Measurements from ENCODE around the gene GLI2.

Gene GLI2

DNA sequence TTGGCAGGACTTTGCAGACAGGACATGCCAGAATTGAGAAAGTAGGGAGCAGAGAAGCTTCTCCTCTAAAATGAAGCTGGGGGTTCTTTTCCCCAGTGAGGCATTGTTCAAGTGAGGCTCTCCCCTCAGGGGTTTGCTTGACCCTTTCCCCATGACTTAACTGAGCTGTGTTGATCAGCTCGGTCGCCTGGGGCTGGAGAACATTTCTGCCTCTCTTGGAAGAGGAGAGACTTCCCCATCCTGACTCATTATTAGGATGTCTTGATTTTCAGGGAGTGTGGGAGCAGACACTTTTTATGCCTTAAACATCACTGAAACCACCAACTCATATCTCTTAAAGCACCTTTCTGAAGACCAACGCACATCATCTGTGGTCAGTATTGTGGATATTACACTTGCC lies 27.9 kb upstream of the GLI2 start:
- no peaks in the 10 kb centered on the region for H3K36me3 ChIP-seq
- no peaks in the 10 kb centered on the region for H3K9me3 ChIP-seq
- TF ChIP-seq CTCF (IDR thresholded peaks at IDR 0.05; ENCODE audit: low read depth, low read length): no peak
- H3K4me1 ChIP-seq: no peaks in the 10 kb centered on the region
- no peak overlapping the region for H3K4me3 ChIP-seq (ENCODE audit: low read depth, low read length)
- DNase-seq: no peak
- no peaks in the 10 kb centered on the region for H3K27me3 ChIP-seq

DNA sequence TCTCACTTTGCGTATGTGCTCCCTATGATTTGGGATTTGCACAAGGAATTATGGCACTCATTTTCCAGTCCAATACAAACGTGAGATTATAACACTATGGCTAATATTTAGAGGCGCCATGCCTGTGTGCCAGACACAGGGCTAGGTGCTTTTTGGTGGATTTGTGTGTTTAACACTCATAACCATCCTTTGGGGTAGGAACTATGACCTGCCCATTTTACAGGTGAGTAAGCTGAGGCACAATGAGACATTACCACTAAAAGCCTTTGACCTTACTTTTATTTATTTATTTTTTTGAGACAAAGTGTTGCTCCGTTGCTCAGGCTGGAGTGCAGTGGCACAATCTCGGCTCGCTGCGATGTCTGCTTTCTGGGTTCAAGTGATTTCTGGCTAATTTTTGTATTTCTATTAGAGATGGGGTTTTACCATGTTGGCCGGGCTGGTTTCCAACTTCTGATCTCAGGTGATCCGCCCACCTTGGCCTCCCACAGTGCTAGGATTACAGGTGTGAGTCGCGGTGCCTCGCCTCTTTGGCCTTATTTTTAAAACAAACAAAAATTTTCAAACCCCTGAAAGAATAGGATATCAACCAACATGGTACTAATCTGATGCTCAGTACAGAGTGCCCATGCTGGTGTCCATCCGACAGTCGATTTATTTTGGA lies 26.6 kb upstream of the GLI2 start:
- Histone ChIP-seq H3K9me3 (no peaks in the 10 kb centered on the region), H3K27me3 (no peaks in the 10 kb centered on the region), H3K4me1 (no peaks in the 10 kb centered on the region), H3K4me3 (ENCODE audit: low read depth, low read length) (no peak overlapping the region), H3K36me3 (no peaks in the 10 kb centered on the region)
- TF ChIP-seq CTCF (IDR thresholded peaks at IDR 0.05; ENCODE audit: low read depth, low read length): no peak
- DNase-seq: no peak

DNA sequence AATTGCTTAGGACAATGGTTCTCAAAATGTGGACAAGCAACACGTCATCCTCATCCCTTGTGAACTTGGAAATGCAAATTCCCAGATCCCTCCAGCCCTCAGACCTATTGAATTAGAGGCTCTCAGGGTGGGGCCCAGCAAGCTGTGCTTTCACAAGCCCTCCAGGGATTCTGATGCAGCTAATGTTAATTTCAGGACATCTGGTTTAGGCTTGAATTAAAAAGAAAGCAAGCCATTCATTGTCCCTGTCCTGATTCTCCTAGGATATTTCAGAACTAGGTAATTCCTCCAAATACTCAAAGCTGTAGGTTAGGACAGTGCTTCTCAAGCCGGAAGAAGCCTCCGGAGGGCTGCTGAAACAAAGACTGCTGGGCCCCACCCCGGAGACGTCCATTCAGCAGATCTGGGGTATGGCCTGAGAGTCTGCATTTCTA lies 26.0 kb upstream of the GLI2 start:
- TF ChIP-seq CTCF (IDR thresholded peaks at IDR 0.05; ENCODE audit: low read depth, low read length): no peak
- Histone ChIP-seq H3K4me1 (no peaks in the 10 kb centered on the region), H3K4me3 (ENCODE audit: low read depth, low read length) (no peak overlapping the region), H3K27me3 (no peaks in the 10 kb centered on the region), H3K36me3 (no peaks in the 10 kb centered on the region), H3K9me3 (no peaks in the 10 kb centered on the region)
- DNase-seq: no peak

DNA sequence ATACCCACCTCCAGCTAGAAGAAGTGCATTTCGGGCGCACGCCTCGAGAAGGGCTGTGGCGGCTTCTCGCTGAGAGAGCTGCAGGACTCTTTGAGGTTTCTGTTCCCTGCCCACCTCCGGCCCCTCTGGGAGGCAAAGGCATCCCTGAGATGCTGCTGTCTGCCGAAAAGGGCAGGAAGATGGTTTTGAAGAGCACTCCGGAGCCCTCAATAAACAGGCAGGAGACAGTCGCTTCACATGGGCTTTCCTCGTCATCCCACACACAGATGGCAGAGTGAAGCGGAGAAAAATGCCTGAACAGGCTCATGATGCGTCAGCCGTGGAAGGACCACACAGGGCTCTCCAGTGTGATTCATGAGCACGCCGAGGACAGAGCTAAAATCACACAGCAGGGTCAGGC lies 25.4 kb upstream of the GLI2 start:
- Histone ChIP-seq H3K9me3 (no peaks in the 10 kb centered on the region), H3K4me1 (no peaks in the 10 kb centered on the region), H3K4me3 (ENCODE audit: low read depth, low read length) (no peak overlapping the region), H3K27me3 (no peaks in the 10 kb centered on the region), H3K36me3 (no peaks in the 10 kb centered on the region)
- DNase-seq: no peak
- no peak for TF ChIP-seq CTCF (IDR thresholded peaks at IDR 0.05; ENCODE audit: low read depth, low read length)

GRCh38 chr2:120711694-120712093 lies 24.0 kb upstream of the GLI2 start:
- H3K27me3 ChIP-seq: no peaks in the 10 kb centered on the region
- H3K4me3 ChIP-seq (ENCODE audit: low read depth, low read length): no peak overlapping the region
- no peak for TF ChIP-seq CTCF (IDR thresholded peaks at IDR 0.05; ENCODE audit: low read depth, low read length)
- no peaks in the 10 kb centered on the region for H3K9me3 ChIP-seq
- DNase-seq: no peak
- no peaks in the 10 kb centered on the region for H3K36me3 ChIP-seq
- H3K4me1 ChIP-seq: no peaks in the 10 kb centered on the region

DNA sequence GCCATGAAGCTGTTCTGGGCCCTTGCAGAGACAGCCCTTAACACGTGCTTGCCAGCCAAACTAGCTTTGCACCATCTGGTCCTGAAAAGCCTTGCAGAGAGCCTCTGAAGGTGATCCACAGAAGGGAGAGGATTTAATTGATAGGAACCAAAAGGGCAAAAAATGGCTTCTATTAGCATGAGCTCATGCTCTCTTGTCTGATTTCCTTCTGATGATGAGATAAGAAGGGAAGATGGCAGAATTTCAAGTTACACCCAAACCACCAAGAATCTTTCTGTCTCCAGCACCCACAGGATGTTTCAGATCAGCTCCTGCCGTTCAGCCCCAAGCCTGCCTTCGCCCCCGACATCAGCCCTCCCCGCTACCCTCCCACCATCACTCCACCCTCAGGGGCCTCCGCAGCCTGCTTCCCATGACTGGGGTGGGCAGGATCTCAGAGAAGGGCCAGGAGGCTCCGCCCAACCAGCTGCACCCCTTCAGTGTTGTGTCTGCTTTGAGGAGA lies 23.4 kb upstream of the GLI2 start:
- H3K36me3 ChIP-seq: no peaks in the 10 kb centered on the region
- DNase-seq: no peak

More for the DNA sequence above, 23.4 kb upstream of the GLI2 start:
- Histone ChIP-seq H3K9me3 (no peaks in the 10 kb centered on the region), H3K4me1 (no peaks in the 10 kb centered on the region), H3K27me3 (no peaks in the 10 kb centered on the region), H3K4me3 (ENCODE audit: low read depth, low read length) (no peak overlapping the region)
- TF ChIP-seq CTCF (IDR thresholded peaks at IDR 0.05; ENCODE audit: low read depth, low read length): no peak

Measured in BE2C (cell line).